Measurements from ENCODE around the gene NME2.

The NME2 gene

GRCh38 chr17:51214920-51215319 is 48.7 kb downstream of the NME2 start:
- no peak for DNase-seq

GRCh38 chr17:51217946-51218345 is 51.7 kb downstream of the NME2 start:
- no peak for DNase-seq

GRCh38 chr17:51221322-51221721 is 55.1 kb downstream of the NME2 start:
- no peak for DNase-seq
